Measurements from ENCODE around the gene SNUPN.
"Not testable (repeated sequence)": the region's sequence is repeated elsewhere in the genome, so short reads cannot be mapped to it uniquely, and the experiment has no call there.

SNUPN gene

DNA sequence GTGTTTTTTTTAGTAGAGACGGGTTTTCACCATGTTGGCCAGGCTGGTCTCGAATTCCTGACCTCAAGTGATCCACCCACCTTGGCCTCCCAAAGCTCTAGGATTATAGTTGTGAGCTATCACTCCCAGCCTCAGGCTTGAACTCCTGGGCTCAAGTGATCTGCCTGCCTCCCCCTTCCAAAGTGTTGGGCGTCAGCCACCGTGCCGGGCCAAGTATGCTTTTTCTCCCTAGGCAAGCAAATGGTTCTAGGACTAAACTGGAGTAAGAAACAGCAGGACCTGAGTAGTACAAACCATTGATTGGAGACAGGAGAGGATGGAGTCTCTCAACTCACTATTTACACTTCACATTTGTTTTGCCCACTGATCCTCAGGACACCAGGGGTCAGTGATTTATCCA, 41.8 kb downstream of the SNUPN start:
- no peak for DNase-seq (ENCODE audit: low read depth)

- DNase-seq (ENCODE audit: low read depth) = not testable (repeated sequence)
Observed at GRCh38 chr15:75582943-75583342, 42.6 kb downstream of the SNUPN start.

GRCh38 chr15:75578948-75579920, 46.3 kb downstream of the SNUPN start, which contains the start of gene PTPN9:
Gene PTPN9 (minus strand): TSS chr15:75579315. CDS start chr15:75578776, 539 bp downstream.
- peak; percentile 59 for DNase-seq (ENCODE audit: low read depth)

GRCh38 chr15:75578173-75578947, 47.2 kb downstream of the SNUPN start:
- DNase-seq (ENCODE audit: low read depth) = no peak

DNA sequence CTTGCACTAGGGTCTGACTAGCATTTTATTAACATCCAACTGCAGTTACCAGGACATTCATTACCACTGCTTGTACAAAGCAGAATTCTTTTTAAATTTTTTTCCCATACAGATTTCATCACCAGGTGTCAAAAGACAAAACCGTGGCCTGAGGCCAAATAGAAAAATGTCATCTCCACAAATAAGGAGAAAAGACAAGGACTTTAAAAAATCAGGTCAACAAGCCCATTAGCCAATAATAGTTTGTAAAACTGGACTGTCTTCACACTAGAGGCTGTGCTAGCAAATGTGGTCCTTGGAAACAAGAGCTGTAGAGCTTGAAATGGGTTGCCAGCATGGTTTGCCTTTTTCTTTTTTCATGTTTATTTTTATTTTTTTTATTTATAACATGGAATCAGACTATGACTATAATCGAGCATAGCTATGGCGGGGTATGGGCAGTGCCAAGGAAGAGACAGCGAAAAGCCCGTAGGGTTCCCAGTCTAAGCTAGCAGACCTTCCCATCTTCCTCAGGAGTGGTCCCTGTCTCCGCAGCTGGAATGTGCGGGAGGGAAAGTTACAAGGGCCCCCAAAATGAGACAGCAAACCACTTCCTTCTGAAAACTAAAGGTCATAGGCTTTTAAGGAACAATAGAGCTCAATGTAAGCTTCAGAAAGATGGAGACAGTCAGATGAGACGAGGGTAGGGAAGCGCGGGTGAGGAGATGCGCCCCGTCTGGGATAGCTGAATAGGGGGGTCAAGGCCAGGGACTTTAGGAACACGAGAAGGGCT, 47.9 kb downstream of the SNUPN start:
- DNase-seq (ENCODE audit: low read depth) = no peak

GRCh38 chr15:75573648-75574384, 51.7 kb downstream of the SNUPN start:
- no peak for DNase-seq (ENCODE audit: low read depth)

- DNase-seq (ENCODE audit: low read depth) = no peak
Observed at GRCh38 chr15:75570126-75570845, 55.2 kb downstream of the SNUPN start.

DNA sequence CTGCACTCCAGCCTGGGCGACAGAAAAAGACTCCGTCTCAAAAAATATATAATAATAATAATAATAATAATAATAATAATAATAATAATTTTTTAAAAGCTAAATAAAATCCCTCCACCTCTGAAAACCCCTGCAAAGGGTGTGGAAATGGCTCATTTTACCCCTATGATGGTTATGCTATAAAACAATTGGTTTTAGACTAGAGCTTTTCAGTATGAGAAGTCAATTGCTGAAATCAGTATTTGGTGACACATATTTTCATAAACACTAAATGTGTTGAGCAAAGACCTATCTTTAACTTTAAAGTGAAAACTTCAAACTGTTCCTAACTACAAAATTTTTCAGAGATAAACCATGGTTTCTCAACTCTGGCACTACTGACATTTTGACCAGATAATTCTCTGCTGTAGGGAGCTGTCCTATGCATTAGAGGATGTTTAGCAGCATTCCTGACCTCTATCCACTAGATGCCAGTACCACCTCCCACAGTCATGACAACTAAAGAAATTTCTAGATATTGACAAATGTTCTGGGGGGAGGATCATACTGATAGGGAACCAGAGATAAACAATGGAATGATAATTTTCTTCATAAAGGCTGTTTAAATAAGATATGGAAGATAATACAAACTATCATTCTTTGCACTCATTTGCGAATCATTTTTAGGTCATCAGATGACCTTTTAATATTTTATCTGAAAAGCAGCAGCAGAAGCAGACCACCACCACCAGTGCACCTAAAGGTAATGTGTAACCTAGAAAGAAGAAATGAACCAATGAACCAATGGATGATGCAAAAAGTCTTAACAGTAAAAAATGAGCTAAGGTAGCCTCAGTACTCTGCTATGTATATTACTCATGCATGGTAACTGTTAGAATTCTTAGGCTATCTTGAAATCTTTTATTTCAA, 60.2 kb downstream of the SNUPN start:
- DNase-seq (ENCODE audit: low read depth) = no peak

DNA sequence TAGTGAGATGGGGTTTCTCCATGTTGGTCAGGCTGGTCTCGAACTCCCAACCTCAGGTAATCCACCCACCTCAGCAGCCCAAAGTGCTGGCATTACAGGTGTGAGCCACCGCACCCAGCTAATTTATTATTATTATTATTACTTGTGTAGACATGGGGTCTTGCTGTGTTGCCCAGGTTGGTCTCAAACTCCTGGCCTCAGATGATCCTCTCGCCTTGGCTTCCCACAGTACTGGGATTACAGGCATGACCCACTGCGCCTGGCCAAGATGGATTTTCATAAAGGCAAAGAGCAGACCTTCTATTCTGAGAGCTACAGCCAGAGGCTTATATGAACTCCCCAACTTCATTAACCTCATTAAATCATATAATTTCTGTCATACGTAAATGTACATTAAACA, 63.6 kb downstream of the SNUPN start:
- no peak for DNase-seq (ENCODE audit: low read depth)

DNA sequence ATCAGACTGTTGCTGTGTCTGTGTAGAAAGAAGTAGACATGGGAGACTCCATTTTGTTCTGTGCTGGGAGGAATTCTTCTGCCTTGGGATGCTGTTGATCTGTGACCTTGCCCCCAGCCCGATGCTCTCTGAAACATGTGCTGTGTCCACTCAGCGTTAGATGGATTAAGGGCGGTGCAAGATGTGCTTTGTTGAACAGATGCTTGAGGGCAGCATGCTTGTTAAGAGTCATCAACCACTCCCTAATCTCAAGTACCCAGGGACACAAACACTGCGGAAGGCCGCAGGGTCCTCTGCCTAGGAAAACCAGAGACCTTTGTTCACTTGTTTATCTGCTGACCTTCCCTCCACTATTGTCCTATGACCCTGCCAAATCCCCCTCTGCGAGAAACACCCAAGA, 66.2 kb downstream of the SNUPN start:
- not testable (repeated sequence) for DNase-seq (ENCODE audit: low read depth)

DNA sequence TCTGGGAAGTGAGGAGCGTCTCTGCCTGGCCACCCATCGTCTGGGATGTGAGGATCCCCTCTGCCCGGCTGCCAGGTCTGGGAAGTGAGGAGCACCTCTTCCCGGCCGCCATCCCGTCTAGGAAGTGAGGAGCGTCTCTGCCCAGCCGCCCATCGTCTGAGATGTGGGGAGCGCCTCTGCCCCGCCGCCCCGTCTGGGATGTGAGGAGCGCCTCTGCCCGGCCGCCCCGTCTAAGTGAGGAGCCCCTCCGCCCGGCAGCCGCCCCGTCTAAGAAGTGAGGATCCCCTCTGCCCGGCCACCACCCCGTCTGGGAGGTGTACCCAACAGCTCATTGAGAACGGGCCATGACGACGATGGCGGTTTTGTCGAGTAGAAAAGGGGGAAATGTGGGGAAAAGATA, 66.6 kb downstream of the SNUPN start:
- not testable (repeated sequence) for DNase-seq (ENCODE audit: low read depth)

GRCh38 chr15:75554717-75555116, 70.8 kb downstream of the SNUPN start:
- DNase-seq (ENCODE audit: low read depth) = peak; percentile 69

- DNase-seq (ENCODE audit: low read depth) = no peak
Observed at GRCh38 chr15:75553659-75554058, 71.9 kb downstream of the SNUPN start.

GRCh38 chr15:75551091-75551490, 74.4 kb downstream of the SNUPN start:
- DNase-seq (ENCODE audit: low read depth) = no peak

Data from stromal cell of bone marrow (primary cell).